Thymus (tissue), 11 donors: ENCODE data around the gene ASH1L. TPM values are rescaled to one million over a fixed set of nuclear protein-coding genes. Genes with fewer than 3 reads are reported as not detected.
"Not testable (repeated sequence)": the region's sequence is repeated elsewhere in the genome, so short reads cannot be mapped to it uniquely, and the experiment has no call there.

Experiments used
- DNase-seq, 9 donors: peaks; one replicate each; pipeline ENCODE4 v3.0.0-alpha.2; 2013; ENCODE audit warnings: low spot score in 9 of 9, low read depth in 6 of 9, missing footprints in 1 of 9
- H3K27ac ChIP-seq, 2 donors: one replicate each; pipeline ENCODE4 v1.5.1; 2013; ENCODE audit warnings: control low read depth in 1 of 2, low read depth in 1 of 2, low read length in 1 of 2, mild to moderate bottlenecking in 1 of 2, moderate library complexity in 1 of 2
- H3K27me3 ChIP-seq, 2 donors: one replicate each; pipeline ENCODE4 v1.5.1; 2013; ENCODE audit warnings: low read length in 1 of 2; ENCODE audit not compliant: control insufficient read depth in 2 of 2, insufficient read depth in 1 of 2
- H3K36me3 ChIP-seq, 2 donors: one replicate each; pipeline ENCODE4 v1.5.1; 2013; ENCODE audit warnings: low read length in 1 of 2, mild to moderate bottlenecking in 1 of 2, moderate library complexity in 1 of 2; ENCODE audit not compliant: control insufficient read depth in 2 of 2, insufficient read depth in 2 of 2
- H3K4me1 ChIP-seq, 2 donors: one replicate each; pipeline ENCODE4 v1.5.1; 2013; ENCODE audit warnings: low read length in 2 of 2; ENCODE audit not compliant: control insufficient read depth in 2 of 2, insufficient read depth in 2 of 2
- H3K4me3 ChIP-seq, 2 donors: one replicate each; pipeline ENCODE4 v1.5.1; 2013; ENCODE audit warnings: low read length in 2 of 2, control low read depth in 1 of 2, mild to moderate bottlenecking in 1 of 2
- H3K9me3 ChIP-seq, 2 donors: one replicate each; pipeline ENCODE4 v1.5.1; 2013; ENCODE audit warnings: low read length in 1 of 2, mild to moderate bottlenecking in 1 of 2; ENCODE audit not compliant: control insufficient read depth in 2 of 2, insufficient read depth in 1 of 2
- WGBS: extraction: QIAGEN DNeasy Blood & Tissue Kit; methylation state at CpG from one replicate; pipeline ENCODE4 v1.1.7; 2013; 5-methylcytosine and 5-hydroxymethylcytosine counted together
- polyA plus RNA-seq: library from polyadenylated mRNA; stranded (reverse); fragments of 200-250 nt; gene quantifications from one replicate; pipeline ENCODE4 v1.2.3, GENCODE V29; 2013
- total RNA-seq: library from RNA; stranded (reverse); fragments of 120-200 nt; gene quantifications from one replicate; pipeline ENCODE4 v1.2.4, GENCODE V29; 2013
- donor health status: healthy.

ASH1L gene
- total and polyA plus RNA-seq, 2 donors = 6.3 to 20.7 TPM

DNA sequence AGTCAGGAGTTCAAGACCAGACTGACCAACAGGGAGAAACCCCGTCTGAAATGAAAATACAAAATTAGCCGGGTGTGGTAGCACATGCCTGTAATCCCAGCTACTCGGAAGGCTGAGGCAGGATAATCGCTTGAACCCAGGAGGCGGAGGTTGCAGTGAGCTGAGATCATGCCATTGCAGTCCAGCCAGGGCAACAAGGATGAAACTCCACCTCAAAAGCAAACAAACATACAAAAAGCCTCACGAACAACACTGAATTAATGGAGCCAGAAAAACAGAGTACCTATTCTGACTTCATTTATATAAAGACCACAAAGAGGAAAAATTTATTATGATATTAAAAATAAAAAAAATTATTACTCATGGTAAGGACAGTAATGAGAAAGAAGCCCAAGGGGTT is 75.7 kb downstream of the ASH1L start:
- not testable (repeated sequence) for H3K27me3 ChIP-seq, H3K4me3 ChIP-seq, H3K9me3 ChIP-seq, DNase-seq, H3K36me3 ChIP-seq, H3K27ac ChIP-seq, H3K4me1 ChIP-seq
- 98% methylated on average over 6 of the region's 6 CpGs for WGBS

DNA sequence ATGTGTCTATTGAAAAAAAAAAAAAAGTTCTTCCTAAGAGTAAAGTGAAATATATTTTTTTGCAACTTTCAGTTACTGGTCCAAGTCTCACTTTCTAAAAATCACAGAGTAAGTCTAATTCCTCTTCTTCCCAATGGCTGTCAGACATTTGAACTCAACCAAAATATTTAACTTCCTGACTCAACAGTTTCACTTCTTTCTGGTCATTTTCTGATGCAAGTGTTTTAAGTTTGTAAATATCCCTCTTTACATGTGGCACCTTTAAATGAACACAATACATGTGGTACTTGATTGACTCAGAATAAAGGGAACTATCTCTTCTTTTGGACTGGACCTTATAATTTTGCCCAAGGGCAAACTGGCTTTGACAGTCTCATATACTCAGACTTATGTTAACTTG is 76.7 kb downstream of the ASH1L start:
- Histone ChIP-seq H3K36me3 (peaks cover 12 to 19% of the 10 kb centered on the region in 2 donors), H3K27me3 (no peaks in the 10 kb centered on the region), H3K27ac (no peak overlapping the region), H3K9me3 (no peaks in the 10 kb centered on the region), H3K4me3 (no peak overlapping the region), H3K4me1 (no peaks in the 10 kb centered on the region)
- no peak for DNase-seq

DNA sequence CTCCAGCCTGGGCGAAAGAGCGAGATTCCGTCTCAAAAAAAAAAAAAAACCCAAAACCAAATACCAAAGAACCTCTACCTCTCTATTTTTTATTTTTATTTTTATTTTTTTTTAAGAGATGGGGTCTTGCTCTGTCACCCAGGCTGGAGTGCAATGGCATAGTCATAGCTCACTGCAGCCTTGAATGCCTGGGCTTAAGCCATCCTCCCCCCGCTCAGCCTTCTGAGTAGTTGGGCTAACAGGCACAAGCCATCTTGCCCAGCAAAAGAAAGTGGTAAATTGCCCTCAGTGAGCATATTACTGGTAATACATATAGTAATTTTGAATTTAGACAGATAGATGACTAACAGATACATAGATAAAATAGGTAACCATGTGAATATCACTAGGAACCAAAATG is 77.4 kb downstream of the ASH1L start:
- Histone ChIP-seq H3K27ac (no peak overlapping the region), H3K9me3 (no peaks in the 10 kb centered on the region), H3K27me3 (no peaks in the 10 kb centered on the region), H3K4me3 (no peak overlapping the region), H3K36me3 (peaks cover 15 to 26% of the 10 kb centered on the region in 2 donors), H3K4me1 (no peaks in the 10 kb centered on the region)
- 96% methylated on average over 4 of the region's 4 CpGs for WGBS
- DNase-seq = no peak

DNA sequence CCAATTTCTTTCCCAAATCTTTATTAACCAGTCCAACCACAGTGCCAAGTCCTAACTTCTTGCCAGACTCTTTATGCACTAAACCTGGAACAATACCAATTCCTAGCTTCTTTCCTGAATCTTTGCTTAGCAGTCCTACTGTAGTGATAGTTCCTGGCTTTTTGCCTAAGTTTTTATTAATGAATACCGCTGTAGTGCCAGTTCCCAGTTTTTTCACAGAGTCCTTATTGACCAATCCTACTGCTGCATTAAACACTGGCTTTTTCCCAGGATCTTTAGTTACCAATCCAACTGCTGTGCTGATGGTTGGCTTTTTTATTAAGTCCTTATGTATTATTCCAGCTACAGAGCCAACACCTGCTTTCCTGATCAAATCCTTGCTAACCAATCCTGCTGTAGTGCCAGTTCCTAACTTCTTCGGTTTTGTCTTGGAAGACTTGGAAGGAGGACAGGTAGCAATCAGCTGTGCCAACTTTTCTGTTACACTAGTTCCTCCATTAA is 80.8 kb downstream of the ASH1L start:
- Histone ChIP-seq H3K4me1 (no peaks in the 10 kb centered on the region), H3K4me3 (no peak overlapping the region), H3K36me3 (peaks cover 24 to 47% of the 10 kb centered on the region in 2 donors), H3K27ac (no peak overlapping the region), H3K27me3 (no peaks in the 10 kb centered on the region), H3K9me3 (no peaks in the 10 kb centered on the region)
- 97% methylated on average over 2 of the region's 2 CpGs for WGBS
- no peak for DNase-seq

DNA sequence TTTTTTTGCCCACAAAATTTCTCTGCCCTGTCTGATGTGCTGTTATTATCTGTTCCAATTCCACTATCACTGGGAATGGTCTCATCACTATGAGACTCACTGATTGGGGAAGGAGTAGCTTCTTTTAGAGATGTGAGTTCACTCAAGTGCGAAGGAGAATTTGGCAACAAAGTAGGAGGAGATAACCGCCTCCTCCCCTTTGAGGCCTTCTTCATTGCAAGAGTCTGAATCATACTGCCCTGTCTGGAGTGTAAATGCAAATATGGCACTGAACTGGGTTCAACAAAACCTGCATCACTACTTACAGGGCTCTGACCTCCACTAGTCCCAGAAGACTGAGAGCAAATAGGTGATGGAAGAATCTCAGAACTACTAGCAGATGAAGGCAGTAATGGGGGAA is 83.4 kb downstream of the ASH1L start:
- no peak for DNase-seq
- Histone ChIP-seq H3K36me3 (peaks cover 24 to 50% of the 10 kb centered on the region in 2 donors), H3K27ac (no peak overlapping the region), H3K4me3 (no peak overlapping the region), H3K27me3 (no peaks in the 10 kb centered on the region), H3K4me1 (no peaks in the 10 kb centered on the region), H3K9me3 (no peaks in the 10 kb centered on the region)
- WGBS = 97% methylated on average over 2 of the region's 2 CpGs

DNA sequence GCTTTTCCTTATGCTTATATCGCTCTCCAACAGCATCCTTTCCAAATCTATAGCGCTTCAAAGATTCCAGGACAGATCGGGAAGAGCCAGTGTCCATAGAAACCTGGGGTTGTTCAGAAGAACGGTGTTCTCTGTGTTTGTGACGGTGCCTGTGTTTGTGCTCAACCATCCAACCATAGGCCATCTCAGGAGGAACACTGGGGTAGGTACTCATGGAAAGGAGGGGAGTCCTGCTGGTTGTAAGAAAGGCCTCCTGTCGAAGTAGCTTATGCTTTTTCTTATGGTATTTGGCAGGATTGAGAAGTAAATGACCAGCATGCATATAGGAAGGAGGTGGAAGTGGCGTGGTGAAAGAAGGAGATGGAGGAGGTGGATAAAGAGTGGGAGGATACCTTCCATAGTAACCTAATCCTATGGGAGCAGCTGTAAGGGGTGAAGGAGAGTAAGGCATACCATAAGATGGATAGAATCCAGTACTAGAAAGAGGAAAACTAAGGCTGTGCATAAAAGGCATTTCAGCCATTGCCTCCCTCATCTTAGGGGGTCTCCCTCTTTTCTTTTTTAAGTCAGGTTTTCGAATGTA is 84.2 kb downstream of the ASH1L start:
- over 99% methylated on average over 8 of the region's 8 CpGs for WGBS
- Histone ChIP-seq H3K36me3 (peaks cover 26 to 57% of the 10 kb centered on the region in 2 donors), H3K9me3 (no peaks in the 10 kb centered on the region), H3K4me3 (no peak overlapping the region), H3K27me3 (no peaks in the 10 kb centered on the region), H3K27ac (no peak overlapping the region), H3K4me1 (no peaks in the 10 kb centered on the region)
- no peak for DNase-seq

DNA sequence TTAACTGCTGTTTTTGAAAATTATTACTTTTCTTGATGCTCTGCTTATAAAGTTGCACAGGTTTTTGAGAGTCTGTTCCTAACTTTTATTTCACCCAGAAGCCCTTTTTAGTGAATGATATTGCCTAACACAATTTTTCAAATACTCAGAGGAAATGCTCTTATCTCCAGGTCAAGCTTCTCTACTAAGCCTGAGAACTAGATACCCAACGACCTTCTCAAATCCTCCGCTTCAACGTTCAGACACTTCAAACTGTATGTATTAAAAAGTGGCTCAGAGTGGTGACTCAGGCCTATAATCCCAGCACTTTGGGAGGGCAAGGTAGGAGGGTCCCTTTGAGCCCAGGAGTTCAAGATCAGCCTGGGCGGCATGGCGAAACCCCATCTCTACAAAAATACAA is 88.5 kb downstream of the ASH1L start:
- DNase-seq = no peak
- H3K36me3 ChIP-seq = peaks cover 18 to 49% of the 10 kb centered on the region in 2 donors
- WGBS = 96% methylated on average over 5 of the region's 5 CpGs

DNA sequence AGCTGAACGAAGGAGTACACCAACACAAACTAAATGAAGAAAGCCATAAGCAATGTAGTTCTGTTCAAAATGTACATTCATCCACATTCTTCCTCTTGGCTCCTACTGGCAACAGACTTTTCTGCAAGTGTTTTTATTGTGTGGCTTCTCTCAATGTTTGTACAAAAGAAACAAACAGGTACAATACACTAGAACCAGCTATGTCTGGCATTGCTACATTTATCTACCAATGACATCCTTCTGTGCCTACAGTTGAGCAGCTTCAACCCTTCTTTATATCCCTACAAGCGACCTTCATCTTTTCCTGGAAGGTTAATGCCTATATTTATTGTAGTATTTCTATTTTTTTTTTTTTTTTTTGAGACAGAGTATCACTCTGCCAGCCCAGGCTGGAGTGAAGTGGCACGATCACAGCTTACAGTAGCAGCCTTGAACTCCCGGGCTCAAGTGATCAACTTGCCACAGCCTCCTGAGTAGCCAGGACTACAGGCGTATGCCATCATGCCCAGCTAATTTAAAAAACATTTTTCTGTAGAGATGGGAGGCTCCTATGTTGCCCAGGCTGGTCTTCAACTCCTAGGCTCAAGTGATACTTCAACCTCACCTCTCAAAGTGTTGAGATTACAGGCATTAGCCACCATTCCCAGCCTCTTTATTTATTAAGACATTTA is 89.3 kb downstream of the ASH1L start:
- Histone ChIP-seq H3K4me3 (no peak overlapping the region), H3K36me3 (peaks cover 16 to 40% of the 10 kb centered on the region in 2 donors), H3K4me1 (no peaks in the 10 kb centered on the region), H3K27ac (no peak overlapping the region), H3K9me3 (peaks cover 6 to 11% of the 10 kb centered on the region in 2 donors), H3K27me3 (no peaks in the 10 kb centered on the region)
- DNase-seq = no peak
- 97% methylated on average over 5 of the region's 5 CpGs for WGBS

More for the DNA sequence above, 88.5 kb downstream of the ASH1L start:
- Histone ChIP-seq H3K27ac (no peak overlapping the region), H3K4me1 (no peaks in the 10 kb centered on the region), H3K4me3 (no peak overlapping the region), H3K27me3 (no peaks in the 10 kb centered on the region), H3K9me3 (peaks cover 6 to 11% of the 10 kb centered on the region in 2 donors)

DNA sequence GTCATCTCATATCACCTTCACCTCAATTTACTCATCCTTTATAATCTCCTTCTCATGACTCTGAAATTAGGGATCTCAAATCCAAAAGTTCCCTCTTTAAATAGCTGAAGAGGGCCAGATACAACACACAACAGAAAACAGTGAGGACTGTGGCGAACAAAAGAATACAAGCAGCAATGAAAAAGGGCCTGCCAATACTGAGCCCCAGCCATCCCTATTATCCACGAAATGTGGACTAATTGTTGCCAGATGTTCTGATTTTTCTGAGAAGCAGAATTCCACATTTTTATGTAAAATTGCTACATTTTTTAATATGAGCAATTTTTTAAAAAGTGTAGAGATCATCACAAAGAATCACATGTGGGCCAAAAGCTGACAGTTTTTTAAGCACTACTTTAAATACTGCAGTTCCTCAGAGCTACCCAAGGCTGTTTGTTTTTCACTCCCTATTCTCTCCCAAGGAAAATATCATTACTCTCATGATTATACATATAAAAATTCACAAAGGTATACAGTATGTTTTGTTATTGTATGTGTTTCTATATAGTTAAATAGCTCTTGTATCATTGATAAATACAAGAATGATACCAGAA is 90.0 kb downstream of the ASH1L start:
- WGBS = 98% methylated on average over 2 of the region's 2 CpGs
- DNase-seq = no peak
- no peaks in the 10 kb centered on the region for H3K27me3 ChIP-seq

More for the DNA sequence above, 90.0 kb downstream of the ASH1L start:
- H3K4me3 ChIP-seq = no peak overlapping the region
- H3K4me1 ChIP-seq = no peaks in the 10 kb centered on the region
- no peak overlapping the region for H3K27ac ChIP-seq
- peaks cover 14 to 34% of the 10 kb centered on the region in 2 donors for H3K36me3 ChIP-seq
- H3K9me3 ChIP-seq = peaks cover 6 to 11% of the 10 kb centered on the region in 2 donors
